Ramos (cell line): Measurements from ENCODE around the gene KIF24.
"Not testable (repeated sequence)": the region's sequence is repeated elsewhere in the genome, so short reads cannot be mapped to it uniquely, and the experiment has no call there.

ENCODE experiments used
- in situ Hi-C: fragments of 300-500 bp; cut with MboI; formaldehyde crosslinking; loops from one replicate; pipeline ENCODE4 v1.14.3; 2022; ENCODE audit warnings: low sequenced_read_pairs; ENCODE audit not compliant: unreplicated experiment

Gene KIF24

GRCh38 chr9:34367751-34368410, 38.8 kb upstream of the KIF24 start:
- in situ Hi-C loops, result not testable (repeated sequence)

DNA sequence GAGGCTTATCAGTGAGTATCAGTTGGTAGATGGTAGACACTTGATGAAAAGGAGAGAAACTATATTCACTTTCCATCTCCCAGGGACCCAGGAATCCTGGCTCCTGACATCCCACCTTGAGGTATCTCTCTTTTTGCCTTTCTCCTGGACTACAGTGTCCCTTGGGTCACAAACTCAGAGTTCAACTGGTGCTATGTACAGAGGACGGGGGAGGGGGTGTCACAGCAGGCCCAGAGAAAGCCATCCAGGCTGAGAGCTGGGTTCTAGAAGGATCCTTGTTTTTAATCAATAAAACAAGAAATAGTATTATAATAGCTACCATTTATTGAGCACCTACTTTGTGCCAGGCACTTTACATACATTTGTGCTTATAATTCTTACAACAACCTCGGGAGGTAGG, 37.3 kb upstream of the KIF24 start:
- in situ Hi-C loops, result no loop called here

- in situ Hi-C loops, result no loop called here
Observed at GRCh38 chr9:34365282-34365681, 36.2 kb upstream of the KIF24 start.

DNA sequence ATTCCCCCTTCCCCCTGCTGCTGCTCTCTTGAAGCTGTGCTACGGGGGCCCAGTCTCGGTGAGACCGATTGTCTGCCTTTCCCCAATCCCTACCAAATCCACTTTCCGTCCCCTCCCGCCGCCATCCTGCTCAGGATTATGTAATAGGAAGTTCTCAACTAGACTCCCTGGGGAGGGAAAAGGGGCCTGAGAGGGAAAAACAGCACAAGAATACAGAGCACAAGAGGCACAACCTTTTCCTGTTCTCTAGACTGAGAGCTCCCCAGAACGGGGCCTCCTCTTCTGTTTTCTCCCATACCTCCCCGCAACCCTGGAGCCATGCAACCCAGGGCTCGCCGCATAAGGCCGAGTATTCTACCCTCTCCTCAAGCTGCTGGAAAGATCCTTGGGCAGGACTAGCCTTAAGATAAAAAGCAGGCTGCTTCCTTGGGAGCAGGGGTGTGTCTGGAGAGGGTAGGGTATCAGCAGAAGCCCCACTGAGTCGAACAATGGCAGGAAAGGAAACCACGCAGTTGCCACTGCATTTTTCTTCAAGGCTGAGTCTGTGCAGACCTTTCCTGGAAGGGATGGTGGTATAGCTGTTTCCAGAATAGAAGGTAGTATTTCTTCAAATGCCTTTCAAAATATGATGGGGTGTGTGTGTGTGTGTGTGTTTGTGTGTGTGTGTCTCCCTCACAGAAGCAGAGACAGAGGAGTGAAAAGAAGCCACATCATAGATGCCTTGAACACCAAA, 34.7 kb upstream of the KIF24 start:
- in situ Hi-C loops, result no loop called here

DNA sequence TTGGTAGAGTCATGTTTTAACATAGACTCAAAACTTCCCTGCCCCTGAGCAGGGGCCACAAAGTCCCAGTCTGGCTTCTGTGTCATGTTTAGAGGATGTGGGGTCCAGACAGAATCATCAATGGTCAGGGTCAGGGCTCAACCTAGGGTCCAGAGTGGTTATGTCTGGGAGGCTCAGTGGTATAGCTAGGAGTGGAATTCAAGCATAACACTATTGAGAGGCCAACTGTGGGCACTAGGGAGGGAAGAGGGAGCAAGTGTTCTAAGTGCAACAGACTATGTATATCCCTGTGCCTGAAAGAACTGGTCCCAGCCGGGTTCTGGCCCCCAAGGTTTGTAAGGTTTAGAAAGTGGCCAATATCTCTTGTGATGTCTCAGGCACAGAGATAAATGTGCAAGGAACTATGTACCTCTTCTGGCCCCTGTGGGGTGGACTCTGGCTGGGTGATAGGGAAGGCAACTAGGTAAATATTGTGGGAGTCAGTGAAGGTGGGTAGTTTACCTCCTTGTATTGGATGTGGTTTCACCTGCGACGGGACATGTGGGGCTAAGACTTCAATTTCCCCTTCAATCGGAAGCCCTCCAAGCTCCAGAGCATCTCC, 33.6 kb upstream of the KIF24 start:
- in situ Hi-C loops, result no loop called here

- in situ Hi-C loops, result not testable (repeated sequence)
Observed at GRCh38 chr9:34352957-34353356, 23.9 kb upstream of the KIF24 start.

DNA sequence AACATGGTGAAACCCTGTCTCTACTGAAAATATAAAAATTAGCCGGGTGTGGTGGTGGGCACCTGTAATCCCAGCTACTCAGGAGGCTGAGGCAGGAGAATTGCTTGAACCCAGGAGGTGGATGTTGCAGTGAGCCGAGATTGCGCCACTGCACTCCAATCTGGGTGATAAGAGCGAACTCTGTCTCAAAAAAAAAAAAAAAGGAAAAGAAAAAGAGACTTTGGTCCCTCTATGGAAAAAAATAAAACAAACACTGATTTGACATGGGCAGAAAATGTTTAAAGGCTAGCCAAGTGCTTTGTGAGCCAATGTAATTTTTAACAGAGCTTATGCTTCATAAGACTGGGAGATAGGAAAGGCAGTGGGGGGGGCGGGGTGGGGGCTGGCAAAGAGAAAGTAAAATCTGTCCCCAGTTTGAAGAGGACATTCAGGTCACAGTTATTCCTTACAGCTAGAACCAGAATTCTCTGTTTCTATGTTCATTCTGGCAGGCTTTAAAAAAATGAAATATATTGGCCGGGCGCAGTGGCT, 23.1 kb upstream of the KIF24 start:
- in situ Hi-C loops, result not testable (repeated sequence)

- in situ Hi-C loops, result no loop called here
Observed at GRCh38 chr9:34349324-34349723, 20.3 kb upstream of the KIF24 start.

- in situ Hi-C loops, result no loop called here
Observed at GRCh38 chr9:34347800-34348158, 18.7 kb upstream of the KIF24 start.

DNA sequence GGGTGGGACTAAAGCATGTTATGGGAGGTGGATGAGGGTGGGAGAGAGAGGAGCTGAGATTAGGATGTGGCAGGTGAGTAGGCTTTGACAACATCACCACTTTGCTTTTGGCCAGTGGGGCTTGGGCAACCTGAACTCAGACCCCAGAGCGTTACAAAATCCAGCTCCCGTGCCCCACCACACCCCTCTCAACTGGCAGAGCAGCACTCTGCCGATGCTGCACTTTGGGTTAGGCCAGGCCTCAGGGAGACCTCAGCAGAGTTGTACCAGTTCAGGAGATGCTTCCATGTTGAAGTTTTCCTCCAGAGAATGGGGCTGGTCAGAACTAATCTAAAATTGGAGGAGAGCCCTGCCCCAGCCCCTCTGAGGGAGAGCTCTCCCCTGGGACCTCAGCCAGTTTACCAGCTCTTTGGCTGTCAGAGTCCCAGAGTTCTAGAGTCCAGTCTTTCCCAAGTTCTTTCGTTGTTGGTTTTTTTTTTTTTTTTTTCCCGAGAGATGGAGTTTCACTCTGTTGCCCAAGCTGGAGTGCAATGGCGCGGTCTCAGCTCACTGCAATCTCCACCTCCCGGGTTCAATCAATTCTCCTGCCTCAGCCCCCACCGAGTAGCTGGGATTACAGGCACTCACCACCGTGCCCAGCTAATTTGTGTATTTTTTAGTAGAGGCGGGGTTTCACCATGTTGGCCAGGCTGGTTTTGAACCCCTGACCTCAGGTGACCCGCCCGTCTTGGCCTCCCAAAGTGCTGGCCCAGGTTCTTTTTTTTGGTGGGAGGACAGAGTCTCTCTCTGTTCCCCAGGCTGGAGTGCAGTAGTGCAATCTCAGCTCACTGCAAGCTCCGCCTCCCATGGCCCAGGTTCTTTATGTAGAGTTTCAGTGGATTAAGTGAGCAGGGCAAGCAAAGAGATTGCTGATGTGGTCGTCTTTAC, 18.1 kb upstream of the KIF24 start:
- in situ Hi-C loops, result no loop called here

- in situ Hi-C loops, result no loop called here
Observed at GRCh38 chr9:34343605-34344004, 14.5 kb upstream of the KIF24 start.

DNA sequence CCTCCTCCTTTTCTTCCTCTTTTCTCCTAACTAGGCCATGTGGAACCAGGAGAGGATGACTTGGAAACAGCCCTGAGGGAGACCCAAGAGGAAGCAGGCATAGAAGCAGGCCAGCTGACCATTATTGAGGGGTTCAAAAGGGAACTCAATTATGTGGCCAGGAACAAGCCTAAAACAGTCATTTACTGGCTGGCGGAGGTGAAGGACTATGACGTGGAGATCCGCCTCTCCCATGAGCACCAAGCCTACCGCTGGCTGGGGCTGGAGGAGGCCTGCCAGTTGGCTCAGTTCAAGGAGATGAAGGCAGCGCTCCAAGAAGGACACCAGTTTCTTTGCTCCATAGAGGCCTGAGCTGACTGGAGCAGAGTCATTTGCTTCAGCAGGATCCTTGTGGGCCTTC, 14.0 kb upstream of the KIF24 start:
- in situ Hi-C loops, result no loop called here

DNA sequence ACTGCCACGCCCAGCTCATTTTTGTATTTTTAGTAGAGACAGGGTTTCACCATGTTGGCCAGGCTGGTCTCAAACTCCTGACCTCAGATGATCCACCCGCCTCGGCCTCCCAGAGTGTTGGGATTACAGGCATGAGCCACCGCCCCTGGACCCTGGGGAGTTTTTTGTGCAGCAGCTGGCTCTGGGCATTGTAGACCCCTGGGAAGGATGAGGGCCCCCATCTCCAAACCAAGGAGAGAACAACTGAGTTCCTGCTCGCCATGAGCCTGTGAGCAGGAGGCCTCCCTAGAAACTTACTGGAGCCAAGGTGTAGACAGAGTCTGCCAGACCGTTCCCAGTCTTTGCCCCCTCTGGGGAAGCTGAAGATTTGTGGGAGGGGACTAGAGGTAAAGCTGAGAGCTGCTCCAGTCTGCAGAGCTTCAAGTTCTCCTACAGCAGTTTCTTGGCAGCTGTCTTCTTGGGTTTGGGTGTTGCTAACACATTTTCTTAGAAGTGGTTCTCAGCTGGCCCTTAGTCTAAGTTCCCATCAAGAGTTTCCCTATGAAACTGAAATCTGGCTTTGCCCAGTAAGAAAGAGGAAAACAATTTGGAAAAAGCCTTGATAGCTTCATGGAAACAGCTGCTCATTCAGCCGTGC, 12.7 kb upstream of the KIF24 start:
- in situ Hi-C loops, result no loop called here

- in situ Hi-C loops, result no loop called here
Observed at GRCh38 chr9:34338665-34339385, 9.8 kb upstream of the KIF24 start.

DNA sequence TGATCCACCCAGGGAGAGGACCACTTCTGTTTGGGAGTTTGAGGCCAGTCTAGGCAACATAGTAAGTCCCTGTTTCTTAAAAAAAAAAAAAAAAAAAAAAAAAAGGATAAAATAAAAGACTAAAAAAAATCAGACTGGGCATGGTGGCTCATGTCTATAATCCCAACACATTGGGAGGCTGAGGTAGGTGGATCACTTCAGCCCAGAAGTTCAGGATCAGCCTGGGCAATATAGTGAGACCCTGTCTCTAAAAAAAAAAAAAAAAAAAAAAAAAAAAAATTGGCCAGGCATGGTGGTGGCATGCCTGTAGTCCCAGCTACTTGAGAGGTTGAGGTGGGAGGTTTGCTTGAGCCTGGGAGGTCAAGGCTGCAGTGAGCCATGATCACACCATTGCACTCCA, 9.0 kb upstream of the KIF24 start:
- in situ Hi-C loops, result not testable (repeated sequence)

DNA sequence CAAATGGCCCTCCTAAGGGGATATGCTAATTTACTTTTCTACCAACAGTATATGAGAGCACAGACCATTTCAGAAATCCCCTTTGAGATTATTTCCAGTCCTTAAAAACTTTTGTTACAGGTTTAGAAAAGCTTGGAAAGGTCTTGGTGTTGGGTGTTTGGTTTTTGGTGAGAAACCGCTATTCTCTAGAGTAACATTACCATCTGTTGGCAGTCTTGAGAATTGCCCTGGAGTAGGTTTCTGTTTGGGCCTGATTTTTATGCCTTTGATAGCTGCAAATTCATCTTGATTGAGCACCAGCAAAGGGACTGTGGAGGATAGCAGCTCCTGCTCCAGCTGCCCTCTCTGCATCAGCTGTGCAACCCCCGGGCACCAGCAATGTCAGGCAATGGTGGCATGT, 8.3 kb upstream of the KIF24 start:
- in situ Hi-C loops, result no loop called here

- in situ Hi-C loops, result no loop called here
Observed at GRCh38 chr9:34335376-34335775, 6.3 kb upstream of the KIF24 start.

GRCh38 chr9:34334916-34335315, 5.8 kb upstream of the KIF24 start:
- in situ Hi-C loops, result no loop called here

DNA sequence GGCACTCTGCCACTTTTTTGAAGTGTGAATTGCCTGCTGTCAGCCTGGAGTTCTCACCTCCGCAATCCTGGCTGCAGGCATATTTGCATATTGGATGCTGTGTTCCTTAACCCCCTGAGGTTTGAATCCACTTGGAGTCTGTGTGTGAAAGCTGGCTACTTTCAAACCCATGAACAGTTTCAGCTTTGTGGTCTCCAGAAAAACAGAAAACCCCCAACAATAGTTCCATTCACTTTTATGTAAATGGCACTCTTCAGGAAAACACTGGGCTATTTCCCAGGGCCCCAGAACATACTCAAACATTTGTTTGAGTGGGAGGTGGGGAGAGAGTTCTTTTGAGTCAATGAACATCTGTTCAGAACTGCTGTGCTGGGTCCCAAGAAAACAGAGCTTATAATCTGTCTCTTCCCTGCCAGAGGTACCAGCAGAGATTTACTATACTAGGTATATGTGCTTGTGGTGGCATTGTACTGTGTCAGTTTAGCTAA, 5.3 kb upstream of the KIF24 start:
- in situ Hi-C loops, result no loop called here
